Mucosa of gallbladder (tissue), 1 donor: ENCODE results near the gene NANOS3. TPM values are rescaled to one million over a fixed set of nuclear protein-coding genes. Genes with fewer than 3 reads are reported as not detected.
"Not testable (repeated sequence)": the region's sequence is repeated elsewhere in the genome, so short reads cannot be mapped to it uniquely, and the experiment has no call there.

ENCODE experiments used
- DNase-seq: peaks from one replicate; pipeline ENCODE4 v3.0.0-alpha.2; 2020; ENCODE audit warnings: low spot score
- total RNA-seq: library from RNA; stranded (reverse); gene quantifications from one replicate; pipeline ENCODE4 v1.2.1, GENCODE V29; 2021
- donor health status: DM: no; HTN: no; CAD: no.

Gene NANOS3
- total RNA-seq, 1 donor from 2014 or later = 0.75 TPM

GRCh38 chr19:13920940-13921747, 44.2 kb downstream of the NANOS3 start:
- DNase-seq = no peak

- DNase-seq = not testable (repeated sequence)
Observed at GRCh38 chr19:13922118-13922517, 45.2 kb downstream of the NANOS3 start.

GRCh38 chr19:13923194-13923987, 46.5 kb downstream of the NANOS3 start:
- DNase-seq = no peak

GRCh38 chr19:13926010-13926409, 49.1 kb downstream of the NANOS3 start:
- DNase-seq = no peak

- no peak for DNase-seq
Observed at GRCh38 chr19:13926715-13927114, 49.8 kb downstream of the NANOS3 start.

GRCh38 chr19:13929340-13929739, 52.4 kb downstream of the NANOS3 start:
- DNase-seq = no peak

- no peak for DNase-seq
Observed at GRCh38 chr19:13929956-13930355, 53.0 kb downstream of the NANOS3 start.

Other genes with a start within 250 kb of the NANOS3 start
- 59.4 TPM for gene MRI1, start 112.6 kb upstream of the NANOS3 start, total RNA-seq
- 91.3 TPM for gene C19orf53, start 102.7 kb upstream of the NANOS3 start, total RNA-seq
- gene ZSWIM4, start 81.7 kb upstream of the NANOS3 start, total RNA-seq = 11.2 TPM
- gene BRME1, start 29.0 kb downstream of the NANOS3 start, total RNA-seq = 2.6 TPM
- 57.1 TPM for gene CC2D1A, start 29.1 kb downstream of the NANOS3 start, total RNA-seq
- 3.2 TPM for gene PODNL1, start 61.3 kb downstream of the NANOS3 start, total RNA-seq
- 33.7 TPM for gene DCAF15, start 75.4 kb downstream of the NANOS3 start, total RNA-seq
- gene RFX1, start 129.2 kb downstream of the NANOS3 start, total RNA-seq = 25.0 TPM
- not detected for gene RLN3, start 151.0 kb downstream of the NANOS3 start, total RNA-seq
- gene IL27RA, start 154.6 kb downstream of the NANOS3 start, total RNA-seq = 5.6 TPM
- 42.8 TPM for gene PALM3, start 184.9 kb downstream of the NANOS3 start, total RNA-seq
- 21.6 TPM for gene MISP3, start 195.7 kb downstream of the NANOS3 start, total RNA-seq
- gene C19orf67, start 208.6 kb downstream of the NANOS3 start, total RNA-seq = not detected
- 56.5 TPM for gene SAMD1, start 213.6 kb downstream of the NANOS3 start, total RNA-seq
- 98.7 TPM for gene PRKACA, start 240.6 kb downstream of the NANOS3 start, total RNA-seq